ENCODE results near the gene JAM3.

DNA sequence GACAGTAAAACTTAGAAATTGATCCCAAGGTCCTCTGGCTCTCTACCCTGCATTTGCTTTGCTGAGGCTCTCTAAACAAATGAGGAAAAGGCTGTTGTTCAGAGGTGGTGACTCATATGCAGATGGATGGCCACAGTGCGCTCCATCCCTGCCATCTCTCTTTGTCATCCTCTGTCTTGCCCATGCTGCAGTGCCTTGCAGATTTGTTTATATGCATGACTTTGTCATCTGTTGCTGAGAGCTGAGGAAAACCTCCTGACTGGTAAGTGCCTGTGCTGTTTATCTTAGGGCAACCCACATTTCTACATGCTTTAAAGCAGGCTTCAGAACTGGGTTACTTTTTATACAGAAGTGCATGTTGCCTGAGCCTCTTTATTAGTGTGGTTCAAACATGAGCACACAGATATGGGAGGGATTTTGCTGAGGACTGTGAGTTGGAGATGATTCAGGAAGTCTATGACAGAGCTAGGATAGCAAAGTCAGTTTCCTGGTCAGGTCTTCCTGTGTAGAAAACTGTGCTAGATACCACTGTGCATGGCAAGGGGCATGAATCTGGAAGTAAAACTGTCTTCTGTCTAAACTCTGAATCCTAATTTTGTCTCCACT, 57.4 kb downstream of the JAM3 start:
- TF ChIP-seq, protein P1, sequence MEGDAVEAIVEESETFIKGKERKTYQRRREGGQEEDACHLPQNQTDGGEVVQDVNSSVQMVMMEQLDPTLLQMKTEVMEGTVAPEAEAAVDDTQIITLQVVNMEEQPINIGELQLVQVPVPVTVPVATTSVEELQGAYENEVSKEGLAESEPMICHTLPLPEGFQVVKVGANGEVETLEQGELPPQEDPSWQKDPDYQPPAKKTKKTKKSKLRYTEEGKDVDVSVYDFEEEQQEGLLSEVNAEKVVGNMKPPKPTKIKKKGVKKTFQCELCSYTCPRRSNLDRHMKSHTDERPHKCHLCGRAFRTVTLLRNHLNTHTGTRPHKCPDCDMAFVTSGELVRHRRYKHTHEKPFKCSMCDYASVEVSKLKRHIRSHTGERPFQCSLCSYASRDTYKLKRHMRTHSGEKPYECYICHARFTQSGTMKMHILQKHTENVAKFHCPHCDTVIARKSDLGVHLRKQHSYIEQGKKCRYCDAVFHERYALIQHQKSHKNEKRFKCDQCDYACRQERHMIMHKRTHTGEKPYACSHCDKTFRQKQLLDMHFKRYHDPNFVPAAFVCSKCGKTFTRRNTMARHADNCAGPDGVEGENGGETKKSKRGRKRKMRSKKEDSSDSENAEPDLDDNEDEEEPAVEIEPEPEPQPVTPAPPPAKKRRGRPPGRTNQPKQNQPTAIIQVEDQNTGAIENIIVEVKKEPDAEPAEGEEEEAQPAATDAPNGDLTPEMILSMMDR (IDR thresholded peaks at IDR 0.05), result no peak
- no peak for TF ChIP-seq POLR2A (IDR thresholded peaks at IDR 0.05)
